ENCODE results near the gene CALR3.
"Not testable (repeated sequence)": the region's sequence is repeated elsewhere in the genome, so short reads cannot be mapped to it uniquely, and the experiment has no call there.

GRCh38 chr19:16466802-16467427 lies 29.1 kb downstream of the CALR3 start:
- TF ChIP-seq POLR2A (IDR thresholded peaks at IDR 0.05; ENCODE audit: low read depth, low read length); TAF1 (IDR thresholded peaks at IDR 0.05; ENCODE audit: borderline replicate concordance, low read depth, low read length): not testable (repeated sequence)
